HG03457 (cell line): ENCODE measurements around the gene RAB44.
A peak's percentile ranks its signal among the peaks of the same experiment; 100 is the strongest.

Experiments
- ATAC-seq: cut with Tn5 transposase; IDR thresholded peaks from one replicate; pipeline ENCODE4 v1.9.1; 2021; ENCODE audit warnings: moderate number of reproducible peaks; ENCODE audit not compliant: unreplicated experiment

RAB44 gene

GRCh38 chr6:36668591-36668990, 29.0 kb upstream of the RAB44 start:
- no peak for ATAC-seq

DNA sequence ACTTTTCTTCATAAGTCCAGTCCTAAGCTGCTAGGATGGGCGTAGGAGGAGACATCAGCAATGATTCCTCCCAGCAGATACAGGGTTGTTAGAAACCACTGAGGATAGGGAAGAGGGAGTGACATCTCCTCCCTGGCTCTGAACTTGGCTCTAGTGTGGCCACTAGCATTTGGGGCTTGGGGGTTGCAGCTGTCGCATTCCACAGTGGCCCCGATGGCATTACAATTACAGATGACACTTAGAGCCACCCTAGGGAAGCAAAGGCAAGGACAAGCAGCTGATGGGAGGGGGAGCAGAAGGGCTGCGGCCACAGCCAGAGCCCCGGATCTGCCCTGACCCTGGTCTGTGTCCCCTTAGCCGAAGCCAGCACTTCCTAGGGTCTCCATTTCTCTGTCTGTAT, 28.6 kb upstream of the RAB44 start:
- ATAC-seq = no peak

DNA sequence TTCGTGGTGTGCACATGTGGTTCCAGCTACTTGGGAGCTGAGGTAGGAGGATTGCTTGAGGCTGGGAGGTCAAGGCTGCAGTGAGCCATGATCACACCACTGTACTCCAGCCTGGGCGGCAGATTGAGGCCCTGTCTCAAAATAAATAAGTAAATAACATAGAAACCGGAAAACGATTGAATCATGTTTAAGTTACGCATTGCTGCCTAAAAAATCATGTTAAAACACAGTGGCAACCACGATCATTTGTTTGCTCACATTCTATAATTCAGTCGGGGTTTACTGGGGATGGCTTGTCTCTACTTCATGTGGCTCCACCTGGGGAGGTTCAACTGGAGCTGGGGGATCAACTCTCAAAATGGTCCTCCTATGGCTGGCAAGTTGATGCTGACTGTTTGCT, 27.4 kb upstream of the RAB44 start:
- ATAC-seq = no peak

GRCh38 chr6:36671687-36672375, 25.8 kb upstream of the RAB44 start:
- ATAC-seq = no peak

DNA sequence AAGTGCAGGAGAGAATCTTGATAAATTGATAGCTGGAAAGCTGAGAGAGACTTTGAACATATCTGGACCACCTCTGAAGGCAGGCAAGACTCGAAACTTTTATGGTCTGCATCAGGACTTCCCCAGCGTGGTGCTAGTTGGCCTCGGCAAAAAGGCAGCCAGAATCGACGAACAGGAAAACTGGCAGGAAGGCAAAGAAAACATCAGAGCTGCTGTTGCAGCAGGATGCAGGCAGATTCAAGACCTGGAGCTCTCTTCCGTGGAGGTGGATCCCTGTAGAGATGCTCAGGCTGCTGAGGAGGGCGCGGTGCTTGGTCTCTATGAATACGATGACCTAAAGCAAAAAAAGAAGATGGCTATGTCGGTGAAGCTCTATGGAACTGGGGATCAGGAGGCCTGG, 23.7 kb upstream of the RAB44 start:
- no peak for ATAC-seq

GRCh38 chr6:36674942-36675341, 22.7 kb upstream of the RAB44 start:
- no peak for ATAC-seq

GRCh38 chr6:36676141-36677058, 21.2 kb upstream of the RAB44 start:
- no peak for ATAC-seq

- ATAC-seq = no peak
Measured at GRCh38 chr6:36677059-36677749, 20.4 kb upstream of the RAB44 start.

DNA sequence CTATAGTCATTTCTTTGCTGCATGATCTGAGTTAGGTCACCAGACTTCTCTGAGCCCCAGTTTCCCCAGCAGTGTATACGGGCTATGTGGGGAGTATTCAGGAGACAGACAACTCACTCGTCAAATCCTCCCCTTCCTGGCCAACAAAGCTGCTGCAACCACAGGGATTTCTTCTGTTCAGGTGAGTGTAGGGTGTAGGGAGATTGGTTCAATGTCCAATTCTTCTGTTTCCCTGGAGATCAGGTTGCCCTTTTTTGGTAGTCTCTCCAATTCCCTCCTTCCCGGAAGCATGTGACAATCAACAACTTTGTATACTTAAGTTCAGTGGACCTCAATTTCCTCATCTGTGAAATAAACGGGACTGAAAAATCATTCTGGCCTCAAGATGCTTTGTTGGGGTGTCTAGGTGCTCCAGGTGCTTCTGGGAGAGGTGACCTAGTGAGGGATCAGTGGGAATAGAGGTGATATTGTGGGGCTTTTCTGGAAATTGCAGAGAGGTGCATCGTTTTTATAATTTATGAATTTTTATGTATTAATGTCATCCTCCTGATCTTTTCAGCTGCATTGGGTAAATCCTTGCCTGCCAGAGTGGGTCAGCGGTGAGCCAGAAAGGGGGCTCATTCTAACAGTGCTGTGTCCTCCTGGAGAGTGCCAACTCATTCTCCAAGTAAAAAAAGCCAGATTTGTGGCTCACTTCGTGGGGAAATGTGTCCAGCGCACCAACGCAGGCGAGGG, 19.7 kb upstream of the RAB44 start:
- ATAC-seq = no peak

GRCh38 chr6:36678488-36679042, 19.1 kb upstream of the RAB44 start, which contains the start of gene CDKN1A:
TSS of gene CDKN1A (plus strand) at chr6:36678714. CDS start at chr6:36684102, 5,388 bp downstream.
- ATAC-seq = peak; percentile 36

- no peak for ATAC-seq
Measured at GRCh38 chr6:36679043-36679833, 18.4 kb upstream of the RAB44 start.

GRCh38 chr6:36682328-36683144, 15.1 kb upstream of the RAB44 start:
- no peak for ATAC-seq

DNA sequence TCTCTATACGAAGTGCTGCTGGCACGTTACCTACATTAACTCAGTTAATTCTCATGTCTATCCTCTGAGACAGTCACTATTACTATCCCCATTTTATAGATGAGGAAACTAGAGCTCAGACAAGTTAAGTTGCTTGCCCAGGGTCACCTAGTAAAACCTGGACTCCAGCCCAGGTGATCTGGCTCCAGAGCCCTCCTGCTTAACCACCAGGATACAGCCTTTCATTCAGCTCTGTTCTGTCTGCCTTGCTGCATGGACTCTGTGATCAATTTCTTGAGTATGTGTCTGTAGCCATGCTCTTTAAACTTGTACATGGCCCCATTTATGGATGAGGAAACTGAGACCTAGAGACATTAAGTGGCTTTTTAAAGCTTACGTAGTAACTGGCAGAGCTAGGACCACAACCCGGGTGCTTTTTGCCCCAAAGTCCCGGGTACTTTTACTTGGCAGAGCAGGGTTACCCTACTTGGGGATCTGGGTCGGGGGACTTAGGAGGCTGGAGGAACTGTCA, 14.4 kb upstream of the RAB44 start:
- no peak for ATAC-seq

DNA sequence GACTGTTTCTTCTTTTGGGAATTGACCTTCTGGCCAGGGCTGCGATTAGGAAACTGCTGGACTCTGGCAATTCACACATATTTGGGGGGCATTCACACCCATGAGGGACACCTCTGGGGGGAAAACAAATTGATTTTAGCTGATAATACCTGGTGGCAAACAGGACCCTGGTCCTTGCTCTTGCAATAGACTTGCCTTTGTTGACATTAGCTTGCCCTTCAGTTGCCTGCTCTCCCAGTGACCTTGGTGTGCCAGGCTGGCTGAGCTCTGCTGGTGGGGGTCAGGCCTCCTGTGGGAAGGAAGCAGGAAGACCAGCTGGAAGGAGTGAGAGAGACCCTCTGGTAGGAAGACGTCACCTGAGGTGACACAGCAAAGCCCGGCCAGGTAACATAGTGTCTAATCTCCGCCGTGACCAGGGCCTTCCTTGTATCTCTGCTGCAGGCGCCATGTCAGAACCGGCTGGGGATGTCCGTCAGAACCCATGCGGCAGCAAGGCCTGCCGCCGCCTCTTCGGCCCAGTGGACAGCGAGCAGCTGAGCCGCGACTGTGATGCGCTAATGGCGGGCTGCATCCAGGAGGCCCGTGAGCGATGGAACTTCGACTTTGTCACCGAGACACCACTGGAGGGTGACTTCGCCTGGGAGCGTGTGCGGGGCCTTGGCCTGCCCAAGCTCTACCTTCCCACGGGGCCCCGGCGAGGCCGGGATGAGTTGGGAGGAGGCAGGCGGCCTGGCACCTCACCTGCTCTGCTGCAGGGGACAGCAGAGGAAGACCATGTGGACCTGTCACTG, 13.8 kb upstream of the RAB44 start:
- no peak for ATAC-seq

- no peak for ATAC-seq
Measured at GRCh38 chr6:36684447-36684812, 13.2 kb upstream of the RAB44 start.

DNA sequence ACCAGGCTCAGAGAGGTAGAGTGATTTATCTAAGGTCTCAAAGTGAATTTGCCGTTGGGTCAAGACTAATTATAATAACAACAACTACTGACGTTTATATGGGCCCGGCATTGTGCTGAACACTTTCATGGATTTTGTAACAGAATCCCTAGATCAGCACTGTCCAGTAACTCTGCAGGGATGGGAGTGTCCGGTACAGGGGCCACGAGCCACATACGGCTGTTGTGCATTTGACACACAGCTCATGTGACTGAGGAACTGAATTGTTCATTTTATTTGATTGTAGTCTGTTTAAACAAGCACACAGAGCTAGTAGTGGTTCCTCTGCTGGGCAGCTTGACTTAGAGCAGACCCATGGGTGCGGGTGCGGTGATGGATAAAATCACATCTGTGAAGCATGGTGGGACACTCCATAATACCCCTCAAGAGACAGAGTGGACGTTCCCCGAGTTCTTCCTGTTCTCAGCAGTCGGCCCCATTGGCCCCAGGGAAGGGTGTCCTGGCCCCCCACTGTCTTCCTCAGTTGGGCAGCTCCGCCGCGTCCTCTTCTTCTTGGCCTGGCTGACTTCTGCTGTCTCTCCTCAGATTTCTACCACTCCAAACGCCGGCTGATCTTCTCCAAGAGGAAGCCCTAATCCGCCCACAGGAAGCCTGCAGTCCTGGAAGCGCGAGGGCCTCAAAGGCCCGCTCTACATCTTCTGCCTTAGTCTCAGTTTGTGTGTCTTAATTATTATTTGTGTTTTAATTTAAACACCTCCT, 12.3 kb upstream of the RAB44 start:
- no peak for ATAC-seq
